Activated CD4-positive, alpha-beta T cell treated with anti-CD3 and anti-CD28 coated beads for 36 hours (primary cell): Measurements from ENCODE around the gene FGF12. TPM values are rescaled to one million over a fixed set of nuclear protein-coding genes. Genes with fewer than 3 reads are reported as not detected.

Experiments
- ATAC-seq: fragments of 200-7000 bp; cut with Tn5 transposase; one replicate; pipeline ENCODE4 v1.10.0; 2021; ENCODE audit warnings: mild to moderate bottlenecking, moderate library complexity
- CTCF ChIA-PET: fragments of 350-600 bp; sonication (Branson Sonifier 250); formaldehyde crosslinking; loops from one replicate; lab custom pipeline; 2021; ENCODE audit warnings: antibody characterized with exemption; lab: Charles Lee
- POLR2A ChIA-PET: fragments of 350-600 bp; sonication (Branson Sonifier 250); formaldehyde crosslinking; loops from one replicate; lab custom pipeline; 2021; ENCODE audit warnings: antibody characterized with exemption, inconsistent platforms; lab: Charles Lee
- DNase-seq: peaks from one replicate; pipeline ENCODE4 v3.0.0-alpha.2; 2020
- H3K27ac Mint-ChIP-seq: one replicate; pipeline ENCODE4 v1.8.0; 2021; ENCODE audit warnings: mixed read lengths
- H3K27me3 Mint-ChIP-seq: one replicate; pipeline ENCODE4 v1.8.0; 2021; ENCODE audit warnings: mixed read lengths
- H3K36me3 Mint-ChIP-seq: one replicate; pipeline ENCODE4 v1.8.0; 2021; ENCODE audit warnings: low read depth, mixed read lengths
- H3K4me1 Mint-ChIP-seq: one replicate; pipeline ENCODE4 v1.8.0; 2021; ENCODE audit warnings: mixed read lengths
- H3K4me3 Mint-ChIP-seq: one replicate; pipeline ENCODE4 v1.8.0; 2021; ENCODE audit warnings: mild to moderate bottlenecking, moderate library complexity, mixed read lengths
- H3K9me3 Mint-ChIP-seq: one replicate; pipeline ENCODE4 v1.8.0; 2021; ENCODE audit warnings: low read depth, mixed read lengths
- intact Hi-C, 2 experiments: fragments of 100-400 bp; cut with DNase I in 1 of 2; cut with micrococcal nuclease in 1 of 2; formaldehyde crosslinking; loops; one replicate each; pipeline versions ENCODE4 v1.14.2 to v1.15.1; 2022 to 2024; cut with DNase I, micrococcal nuclease
- total RNA-seq, 2 experiments: library from RNA; stranded (reverse); gene quantifications; one replicate each; pipeline ENCODE4 v1.2.3, GENCODE V29; 2021

FGF12 gene
- total RNA-seq, 2 experiments from 2014 or later, result not detected

DNA sequence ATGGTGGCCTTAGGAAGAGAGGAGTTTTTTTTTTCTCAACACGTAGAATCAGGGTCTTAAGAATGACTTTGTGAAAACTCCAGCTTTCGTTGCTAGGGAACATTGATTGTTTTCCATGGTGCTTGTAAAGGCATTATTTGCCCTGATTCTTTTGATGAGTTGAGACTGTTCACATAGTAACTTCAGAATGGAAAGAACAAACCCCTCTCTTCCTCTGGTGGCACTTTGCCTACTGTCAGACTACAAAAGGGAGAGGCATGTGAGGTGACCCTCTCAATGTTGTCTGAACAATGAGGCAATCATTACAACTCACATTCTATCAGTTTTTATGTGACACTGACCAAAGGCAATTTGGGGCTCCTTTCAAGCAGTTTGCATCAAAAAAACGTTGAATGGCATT, 477.8 kb downstream of the FGF12 start:
- no peak for DNase-seq
- no peak overlapping the region for H3K27ac Mint-ChIP-seq
- no peaks in the 10 kb centered on the region for H3K27me3 Mint-ChIP-seq
- H3K36me3 Mint-ChIP-seq, result no peaks in the 10 kb centered on the region
- no peaks in the 10 kb centered on the region for H3K9me3 Mint-ChIP-seq
- no peak for ATAC-seq
- POLR2A ChIA-PET, result no interaction called here
- H3K4me1 Mint-ChIP-seq, result no peaks in the 10 kb centered on the region
- no peak overlapping the region for H3K4me3 Mint-ChIP-seq
- CTCF ChIA-PET, result no interaction called here
- intact Hi-C loops, result no loop called here

DNA sequence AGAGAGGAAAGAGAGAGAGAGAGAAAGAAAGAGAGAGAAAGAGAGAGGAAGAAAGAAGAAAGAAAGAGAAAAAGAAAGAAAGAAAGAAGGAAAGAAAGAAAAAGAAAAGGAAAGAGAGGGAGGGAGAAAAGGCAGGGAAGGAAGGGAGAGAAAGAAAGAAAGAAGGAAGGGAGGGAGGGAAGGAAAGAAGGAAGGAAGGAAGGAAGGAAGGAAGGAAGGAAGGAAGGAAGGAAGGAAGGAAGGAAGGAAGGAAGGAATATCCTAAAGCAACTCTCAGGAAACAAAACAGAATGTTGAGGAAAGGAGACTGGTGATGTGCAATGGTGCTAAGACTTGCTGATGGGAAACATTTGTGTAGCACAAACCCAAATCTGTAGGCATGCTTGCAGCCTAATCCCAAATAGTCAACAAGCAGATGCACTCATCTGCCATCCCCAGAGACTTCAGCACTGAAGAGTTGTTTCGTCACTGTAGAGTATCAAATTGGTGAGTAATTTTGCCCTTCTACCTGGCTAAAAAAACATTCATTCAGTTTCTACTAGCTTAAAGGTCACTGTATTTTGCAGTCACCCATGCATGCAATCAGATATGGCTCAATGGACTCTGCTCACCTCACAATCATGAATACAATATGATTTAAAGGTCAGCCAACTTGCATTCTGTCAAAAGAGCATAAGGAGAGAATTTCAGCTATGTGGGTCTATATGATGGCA, 480.3 kb downstream of the FGF12 start:
- no peak for DNase-seq
- no peaks in the 10 kb centered on the region for H3K9me3 Mint-ChIP-seq
- H3K4me1 Mint-ChIP-seq, result no peaks in the 10 kb centered on the region
- H3K36me3 Mint-ChIP-seq, result no peaks in the 10 kb centered on the region
- H3K27ac Mint-ChIP-seq, result no peak overlapping the region
- no peak for ATAC-seq
- no peak overlapping the region for H3K4me3 Mint-ChIP-seq
- intact Hi-C loops, result no loop called here
- ChIA-PET CTCF (interaction anchor here (1.2 kb wide), 1 partner anchor 13 kb away, joined by 3 read pairs; no protein-coding TSS in a partner anchor), POLR2A (no interaction called here)
- H3K27me3 Mint-ChIP-seq, result no peaks in the 10 kb centered on the region

DNA sequence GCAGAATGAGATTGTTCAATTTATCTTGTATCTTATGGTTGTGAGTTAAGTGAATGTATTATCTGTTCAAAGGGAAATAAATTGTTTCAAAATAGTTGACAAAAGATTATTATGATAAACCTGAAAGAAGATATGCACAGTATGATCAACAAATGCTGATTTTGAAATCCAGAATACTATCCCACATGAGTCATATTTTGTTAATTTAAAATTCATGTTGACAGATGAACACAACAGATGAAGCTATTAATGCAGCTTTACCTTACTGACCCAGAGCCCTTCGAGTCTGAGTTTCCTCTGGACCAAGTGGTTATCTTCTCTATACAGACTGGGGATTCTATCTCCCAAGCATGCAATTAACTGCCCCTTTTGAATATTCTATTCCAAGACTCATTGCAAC, 482.8 kb downstream of the FGF12 start:
- no peak overlapping the region for H3K4me3 Mint-ChIP-seq
- POLR2A ChIA-PET, result no interaction called here
- H3K27ac Mint-ChIP-seq, result no peak overlapping the region
- H3K9me3 Mint-ChIP-seq, result no peaks in the 10 kb centered on the region
- H3K27me3 Mint-ChIP-seq, result no peaks in the 10 kb centered on the region
- no peaks in the 10 kb centered on the region for H3K4me1 Mint-ChIP-seq
- CTCF ChIA-PET, result no interaction called here
- ATAC-seq (no peak), DNase-seq (no peak)
- intact Hi-C loops, result no loop called here
- H3K36me3 Mint-ChIP-seq, result no peaks in the 10 kb centered on the region

DNA sequence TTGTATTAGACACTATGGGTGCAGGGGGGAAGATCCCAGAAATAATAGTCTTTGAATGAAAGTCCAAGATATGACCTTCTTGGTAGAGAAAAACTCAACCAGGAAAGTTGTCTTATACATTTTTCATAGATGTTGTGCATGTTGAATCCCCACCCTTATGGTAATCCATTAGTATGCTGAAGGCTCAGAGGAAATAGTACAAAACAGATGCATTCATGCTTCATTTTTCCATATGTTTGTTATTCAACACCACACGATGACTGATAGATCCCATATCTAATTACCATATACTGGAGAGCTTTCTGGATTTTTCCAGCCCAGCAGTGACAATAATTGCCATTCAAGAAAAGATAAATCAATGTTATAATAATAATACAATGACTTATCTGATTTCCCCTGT, 487.4 kb downstream of the FGF12 start:
- H3K27me3 Mint-ChIP-seq, result no peaks in the 10 kb centered on the region
- no peaks in the 10 kb centered on the region for H3K4me1 Mint-ChIP-seq
- ChIA-PET POLR2A (no interaction called here), CTCF (no interaction called here)
- intact Hi-C loops, result no loop called here
- ATAC-seq, result no peak
- DNase-seq, result no peak
- no peak overlapping the region for H3K27ac Mint-ChIP-seq
- H3K9me3 Mint-ChIP-seq, result peaks cover 4% of the 10 kb centered on the region
- no peak overlapping the region for H3K4me3 Mint-ChIP-seq
- no peaks in the 10 kb centered on the region for H3K36me3 Mint-ChIP-seq

DNA sequence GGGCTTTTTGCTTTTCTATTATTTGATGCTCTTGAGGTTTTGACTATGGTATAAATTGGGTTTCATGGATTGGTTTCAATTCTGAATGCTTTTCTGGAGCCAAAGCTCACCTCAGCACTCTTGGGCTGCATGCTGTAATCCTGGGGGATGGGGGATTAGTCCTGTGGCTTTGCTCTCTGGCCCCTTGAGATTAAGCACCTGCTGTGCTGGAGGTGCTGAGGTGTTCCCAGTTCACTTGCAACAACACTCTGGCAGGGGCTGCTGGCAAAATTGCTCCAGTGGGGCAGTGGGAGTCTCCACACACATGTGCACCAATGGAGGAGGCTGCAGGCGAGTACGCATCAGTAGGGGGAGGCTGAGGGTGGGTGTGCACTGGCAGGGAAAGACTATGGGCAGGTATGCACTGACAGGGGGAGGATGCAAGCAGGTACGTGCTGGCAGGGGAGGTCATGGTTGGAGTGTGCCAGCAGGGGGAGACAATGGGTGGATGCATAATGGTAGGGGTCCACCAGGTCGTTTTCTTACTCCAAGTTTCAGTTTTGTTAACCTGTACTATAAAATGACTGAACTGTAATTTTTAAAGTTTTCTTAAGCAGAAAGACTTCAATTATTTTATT, 489.2 kb downstream of the FGF12 start:
- CTCF ChIA-PET, result no interaction called here
- POLR2A ChIA-PET, result no interaction called here

DNA sequence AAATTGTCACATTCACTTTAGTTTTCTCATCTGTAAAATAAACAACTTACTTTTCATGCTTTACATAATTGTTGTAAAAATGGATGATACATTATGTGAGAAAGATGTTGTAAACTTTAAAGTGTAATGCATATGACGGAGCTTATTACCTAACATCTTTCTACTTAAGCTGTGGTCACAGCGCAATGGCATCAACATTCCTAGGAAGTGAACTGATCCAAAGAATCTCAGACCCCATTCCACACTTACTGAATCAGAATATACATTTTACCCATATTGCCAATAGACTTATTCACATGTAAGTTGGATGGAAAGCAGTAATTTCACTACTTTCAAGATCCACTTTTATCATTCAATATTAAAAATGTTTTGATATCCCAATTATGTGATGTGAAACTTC, 497.5 kb downstream of the FGF12 start:
- intact Hi-C loops, result no loop called here
- POLR2A ChIA-PET, result no interaction called here

More for the DNA sequence above, 489.2 kb downstream of the FGF12 start:
- H3K27ac Mint-ChIP-seq, result no peak overlapping the region
- intact Hi-C loops, result no loop called here
- no peak for DNase-seq
- H3K27me3 Mint-ChIP-seq, result no peaks in the 10 kb centered on the region
- no peak overlapping the region for H3K4me3 Mint-ChIP-seq
- ATAC-seq, result no peak
- no peaks in the 10 kb centered on the region for H3K4me1 Mint-ChIP-seq
- no peaks in the 10 kb centered on the region for H3K36me3 Mint-ChIP-seq
- peaks cover 4% of the 10 kb centered on the region for H3K9me3 Mint-ChIP-seq

DNA sequence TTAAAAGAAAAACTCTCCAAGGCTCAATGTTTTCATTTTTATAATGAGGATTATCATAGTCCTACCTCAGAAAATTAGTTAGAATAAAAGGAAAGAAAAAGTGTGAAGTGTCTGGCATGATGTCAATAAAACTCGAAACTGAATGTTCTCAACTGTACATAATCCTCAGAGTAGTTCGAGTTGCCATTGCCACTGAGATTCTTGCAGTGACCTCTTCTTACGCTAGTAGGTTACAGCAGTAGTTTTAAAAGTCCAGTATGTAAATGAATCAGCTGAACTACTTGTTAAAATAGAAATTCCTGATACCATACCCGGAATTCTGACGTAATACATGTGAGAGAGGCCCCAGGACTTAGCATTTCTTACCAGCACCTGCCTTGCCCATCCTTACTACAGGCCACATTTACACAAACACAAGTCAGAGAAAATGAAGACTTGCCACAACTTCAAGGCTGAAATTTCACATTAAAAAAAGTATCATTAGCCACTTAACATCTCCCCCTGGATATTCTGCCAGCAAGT, 502.6 kb downstream of the FGF12 start:
- CTCF ChIA-PET, result no interaction called here
- POLR2A ChIA-PET, result no interaction called here
- no peak for DNase-seq
- no peaks in the 10 kb centered on the region for H3K36me3 Mint-ChIP-seq
- H3K4me3 Mint-ChIP-seq, result no peak overlapping the region
- ATAC-seq, result no peak
- H3K9me3 Mint-ChIP-seq, result no peaks in the 10 kb centered on the region
- no peaks in the 10 kb centered on the region for H3K4me1 Mint-ChIP-seq
- no peaks in the 10 kb centered on the region for H3K27me3 Mint-ChIP-seq
- H3K27ac Mint-ChIP-seq, result no peak overlapping the region
- intact Hi-C loops, result no loop called here

More for the DNA sequence above, 497.5 kb downstream of the FGF12 start:
- H3K27ac Mint-ChIP-seq, result no peak overlapping the region
- no peaks in the 10 kb centered on the region for H3K4me1 Mint-ChIP-seq
- no peak for DNase-seq
- no peak overlapping the region for H3K4me3 Mint-ChIP-seq
- ATAC-seq, result no peak
- no peaks in the 10 kb centered on the region for H3K27me3 Mint-ChIP-seq
- no peaks in the 10 kb centered on the region for H3K36me3 Mint-ChIP-seq
- peaks cover 2% of the 10 kb centered on the region for H3K9me3 Mint-ChIP-seq
- CTCF ChIA-PET, result no interaction called here

DNA sequence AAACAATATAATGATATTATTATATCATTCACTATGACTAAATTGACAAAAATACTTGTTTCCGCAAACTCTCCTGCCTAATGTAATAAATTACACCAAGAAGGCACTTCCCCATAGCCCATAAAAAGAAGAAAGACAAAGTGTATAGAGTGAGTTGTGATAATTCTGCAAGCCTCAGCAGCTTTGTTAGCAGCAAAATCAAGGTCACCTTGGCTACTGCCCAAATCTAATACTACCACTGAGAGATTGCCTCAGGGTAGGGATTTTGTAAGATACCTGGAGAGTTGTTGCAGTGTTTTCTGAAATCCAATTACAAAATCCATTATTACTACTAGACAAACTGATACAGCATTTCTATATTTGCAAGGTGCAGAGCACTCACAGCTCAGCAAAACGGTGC, 503.5 kb downstream of the FGF12 start:
- H3K27ac Mint-ChIP-seq, result no peak overlapping the region
- ATAC-seq, result no peak
- no peaks in the 10 kb centered on the region for H3K9me3 Mint-ChIP-seq
- CTCF ChIA-PET, result no interaction called here
- DNase-seq, result no peak
- POLR2A ChIA-PET, result no interaction called here
- intact Hi-C loops, result no loop called here
- H3K36me3 Mint-ChIP-seq, result no peaks in the 10 kb centered on the region
- no peaks in the 10 kb centered on the region for H3K4me1 Mint-ChIP-seq
- H3K4me3 Mint-ChIP-seq, result no peak overlapping the region
- H3K27me3 Mint-ChIP-seq, result no peaks in the 10 kb centered on the region

DNA sequence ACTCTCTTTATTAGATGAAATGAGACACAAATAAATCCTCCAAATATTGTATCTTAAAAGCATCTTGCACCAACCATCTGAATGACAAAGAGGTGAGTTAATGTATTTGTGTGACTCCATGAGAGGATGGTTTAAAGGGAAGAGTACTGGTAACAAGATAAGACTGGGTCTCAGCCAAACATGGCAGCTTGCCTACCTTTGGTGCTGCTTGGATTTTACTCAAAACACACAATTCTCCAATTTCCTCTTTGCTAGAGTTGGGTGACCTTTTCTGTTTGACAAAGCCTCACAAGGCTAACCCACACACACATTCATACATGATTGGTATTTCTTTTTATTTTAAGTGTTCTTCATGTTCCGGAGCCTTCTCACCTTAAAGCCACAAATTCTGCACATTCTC, 506.4 kb downstream of the FGF12 start:
- no peak for ATAC-seq
- Mint-ChIP-seq H3K27ac (no peak overlapping the region), H3K9me3 (no peaks in the 10 kb centered on the region), H3K4me1 (no peaks in the 10 kb centered on the region), H3K4me3 (no peak overlapping the region), H3K27me3 (no peaks in the 10 kb centered on the region), H3K36me3 (no peaks in the 10 kb centered on the region)
- ChIA-PET CTCF (no interaction called here), POLR2A (no interaction called here)
- intact Hi-C loops, result no loop called here
- DNase-seq, result no peak

DNA sequence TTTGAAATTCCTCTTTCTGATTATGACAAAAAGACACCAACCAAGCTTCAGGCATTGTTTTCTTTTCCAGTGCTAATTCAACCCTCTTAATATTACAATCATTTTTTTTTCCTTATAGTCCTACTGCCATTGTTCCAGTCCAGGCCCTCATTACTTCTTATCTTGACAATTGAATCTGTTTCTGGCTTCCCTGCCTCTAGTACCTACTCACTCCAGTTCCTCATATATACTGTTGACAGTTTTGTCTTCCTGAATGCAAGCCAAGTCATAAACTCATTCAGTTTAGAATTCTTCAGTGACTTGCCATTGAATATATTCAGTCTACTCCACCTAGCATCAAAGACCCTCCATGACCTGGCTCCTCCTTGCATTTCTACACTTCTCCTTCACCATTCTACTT, 507.4 kb downstream of the FGF12 start:
- intact Hi-C loops, result no loop called here
- ATAC-seq, result no peak
- Mint-ChIP-seq H3K4me1 (no peaks in the 10 kb centered on the region), H3K36me3 (no peaks in the 10 kb centered on the region), H3K4me3 (no peak overlapping the region), H3K9me3 (no peaks in the 10 kb centered on the region), H3K27me3 (no peaks in the 10 kb centered on the region), H3K27ac (no peak overlapping the region)
- POLR2A ChIA-PET, result no interaction called here
- no peak for DNase-seq
- CTCF ChIA-PET, result no interaction called here

DNA sequence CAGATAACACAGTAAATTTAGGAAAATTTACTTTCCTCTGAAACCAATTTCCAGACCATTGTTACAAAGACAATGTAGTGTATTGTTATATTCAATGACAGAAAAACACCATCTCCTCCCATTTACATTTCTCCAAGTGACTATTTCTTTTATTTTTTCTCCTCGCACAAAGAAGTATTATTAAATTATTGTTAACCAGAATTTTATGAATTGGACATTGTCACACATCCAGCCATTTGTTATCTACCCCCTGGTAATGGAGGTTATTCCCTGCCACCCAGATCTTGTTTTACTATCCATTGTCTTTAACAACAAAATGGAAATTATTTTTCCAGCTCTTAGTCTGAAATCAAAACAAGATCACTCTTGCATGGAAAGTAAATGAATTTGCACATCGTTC, 511.3 kb downstream of the FGF12 start:
- Mint-ChIP-seq H3K27ac (no peak overlapping the region), H3K36me3 (no peaks in the 10 kb centered on the region), H3K9me3 (no peaks in the 10 kb centered on the region), H3K27me3 (no peaks in the 10 kb centered on the region), H3K4me1 (no peaks in the 10 kb centered on the region), H3K4me3 (no peak overlapping the region)
- POLR2A ChIA-PET, result no interaction called here
- CTCF ChIA-PET, result interaction anchor here (0.6 to 0.9 kb wide), 2 partner anchors 19 to 157 kb away, joined by 3 read pairs; no protein-coding TSS in a partner anchor
- DNase-seq (no peak), ATAC-seq (no peak)
- intact Hi-C loops, result no loop called here

DNA sequence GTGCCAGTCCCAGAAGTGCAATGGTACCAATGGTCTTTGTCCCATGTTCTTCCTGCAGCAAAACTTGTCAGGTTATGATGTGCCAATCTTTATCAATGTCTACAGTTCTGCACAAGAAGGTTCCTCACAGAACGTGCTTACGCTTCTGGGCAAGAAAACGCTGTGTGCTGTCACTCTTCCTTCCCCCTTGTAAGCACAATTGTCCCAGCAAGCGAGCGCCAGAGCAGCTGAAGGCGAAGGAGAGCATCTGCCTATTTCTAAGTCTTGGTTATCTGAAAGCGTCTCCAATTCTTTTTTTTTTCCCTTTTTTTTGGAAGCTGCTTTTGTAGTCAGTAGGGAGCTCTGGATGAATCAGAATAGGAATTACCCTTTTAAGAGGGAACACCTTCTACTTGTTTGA, 514.4 kb downstream of the FGF12 start:
- H3K27me3 Mint-ChIP-seq, result no peaks in the 10 kb centered on the region
- no peaks in the 10 kb centered on the region for H3K36me3 Mint-ChIP-seq
- intact Hi-C loops, result no loop called here
- CTCF ChIA-PET, result interaction anchor here (0.6 to 1.5 kb wide), 2 partner anchors 24 to 40 kb away, joined by 3 to 5 read pairs; no protein-coding TSS in a partner anchor
- H3K4me1 Mint-ChIP-seq, result no peaks in the 10 kb centered on the region
- no peak for ATAC-seq
- H3K4me3 Mint-ChIP-seq, result no peak overlapping the region
- DNase-seq, result no peak
- H3K9me3 Mint-ChIP-seq, result no peaks in the 10 kb centered on the region
- H3K27ac Mint-ChIP-seq, result no peak overlapping the region
- POLR2A ChIA-PET, result no interaction called here
